HEK293T (cell line): ENCODE data around the gene ABHD17A.

Experiments used
- BHLHE40 ChIP-seq: fragments of 450-650 bp; IDR thresholded peaks from 2 replicates; pipeline ENCODE4 v1.6.1; 2016; ENCODE audit warnings: mild to moderate bottlenecking, moderate library complexity, borderline replicate concordance
- ELF4 ChIP-seq: fragments of 450-650 bp; IDR thresholded peaks from 2 replicates; pipeline ENCODE4 v1.6.1; 2017; ENCODE audit warnings: antibody characterized with exemption
- FOXM1 ChIP-seq: fragments of 450-650 bp; IDR thresholded peaks from 2 replicates; pipeline ENCODE4 v1.6.1; 2017; ENCODE audit warnings: mild to moderate bottlenecking, borderline replicate concordance
- L3MBTL2 ChIP-seq: fragments of 450-650 bp; conservative IDR thresholded peaks from 2 replicates; pipeline ENCODE4 v1.6.1; 2016; ENCODE audit warnings: mild to moderate bottlenecking
- LEF1 ChIP-seq: fragments of 450-650 bp; IDR thresholded peaks from 2 replicates; pipeline ENCODE4 v1.6.1; 2017; ENCODE audit warnings: mild to moderate bottlenecking, borderline replicate concordance
- NFRKB ChIP-seq: fragments of 450-650 bp; IDR thresholded peaks from 2 replicates; pipeline ENCODE4 v1.6.1; 2016; ENCODE audit warnings: mild to moderate bottlenecking, moderate library complexity
- TARDBP ChIP-seq: fragments of 450-650 bp; IDR thresholded peaks from 2 replicates; pipeline ENCODE4 v1.6.1; 2016
- TF ChIP-seq, protein P1 (sequence below): fragments of 450-650 bp; IDR thresholded peaks from 2 replicates; pipeline ENCODE4 v1.6.1; 2016

- TF ChIP-seq BHLHE40 (no peak), L3MBTL2 (no peak), FOXM1 (no peak), ELF4 (no peak), TARDBP (no peak), LEF1 (no peak), NFRKB (no peak)
- TF ChIP-seq, protein P1, sequence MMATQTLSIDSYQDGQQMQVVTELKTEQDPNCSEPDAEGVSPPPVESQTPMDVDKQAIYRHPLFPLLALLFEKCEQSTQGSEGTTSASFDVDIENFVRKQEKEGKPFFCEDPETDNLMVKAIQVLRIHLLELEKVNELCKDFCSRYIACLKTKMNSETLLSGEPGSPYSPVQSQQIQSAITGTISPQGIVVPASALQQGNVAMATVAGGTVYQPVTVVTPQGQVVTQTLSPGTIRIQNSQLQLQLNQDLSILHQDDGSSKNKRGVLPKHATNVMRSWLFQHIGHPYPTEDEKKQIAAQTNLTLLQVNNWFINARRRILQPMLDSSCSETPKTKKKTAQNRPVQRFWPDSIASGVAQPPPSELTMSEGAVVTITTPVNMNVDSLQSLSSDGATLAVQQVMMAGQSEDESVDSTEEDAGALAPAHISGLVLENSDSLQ: no peak
Observed at GRCh38 chr19:1889907-1890306, 4.6 kb upstream of the ABHD17A start.
